ENCODE results near the gene GLB1L2.

- TF ChIP-seq CTCF (IDR thresholded peaks at IDR 0.05) (no peak), POLR2A (IDR thresholded peaks at IDR 0.05) (no peak)
Observed at GRCh38 chr11:134332189-134332631, 422 bp downstream of the GLB1L2 start.

Measured in testis (tissue), 2 donors.